HG03442 (cell line): ENCODE results near the gene LEP.
"Not testable (repeated sequence)": the region's sequence is repeated elsewhere in the genome, so short reads cannot be mapped to it uniquely, and the experiment has no call there.

Experiments
- ATAC-seq: cut with Tn5 transposase; IDR thresholded peaks from one replicate; pipeline ENCODE4 v1.9.1; 2021; ENCODE audit warnings: mild to moderate bottlenecking, moderate library complexity; ENCODE audit not compliant: unreplicated experiment

The LEP gene

DNA sequence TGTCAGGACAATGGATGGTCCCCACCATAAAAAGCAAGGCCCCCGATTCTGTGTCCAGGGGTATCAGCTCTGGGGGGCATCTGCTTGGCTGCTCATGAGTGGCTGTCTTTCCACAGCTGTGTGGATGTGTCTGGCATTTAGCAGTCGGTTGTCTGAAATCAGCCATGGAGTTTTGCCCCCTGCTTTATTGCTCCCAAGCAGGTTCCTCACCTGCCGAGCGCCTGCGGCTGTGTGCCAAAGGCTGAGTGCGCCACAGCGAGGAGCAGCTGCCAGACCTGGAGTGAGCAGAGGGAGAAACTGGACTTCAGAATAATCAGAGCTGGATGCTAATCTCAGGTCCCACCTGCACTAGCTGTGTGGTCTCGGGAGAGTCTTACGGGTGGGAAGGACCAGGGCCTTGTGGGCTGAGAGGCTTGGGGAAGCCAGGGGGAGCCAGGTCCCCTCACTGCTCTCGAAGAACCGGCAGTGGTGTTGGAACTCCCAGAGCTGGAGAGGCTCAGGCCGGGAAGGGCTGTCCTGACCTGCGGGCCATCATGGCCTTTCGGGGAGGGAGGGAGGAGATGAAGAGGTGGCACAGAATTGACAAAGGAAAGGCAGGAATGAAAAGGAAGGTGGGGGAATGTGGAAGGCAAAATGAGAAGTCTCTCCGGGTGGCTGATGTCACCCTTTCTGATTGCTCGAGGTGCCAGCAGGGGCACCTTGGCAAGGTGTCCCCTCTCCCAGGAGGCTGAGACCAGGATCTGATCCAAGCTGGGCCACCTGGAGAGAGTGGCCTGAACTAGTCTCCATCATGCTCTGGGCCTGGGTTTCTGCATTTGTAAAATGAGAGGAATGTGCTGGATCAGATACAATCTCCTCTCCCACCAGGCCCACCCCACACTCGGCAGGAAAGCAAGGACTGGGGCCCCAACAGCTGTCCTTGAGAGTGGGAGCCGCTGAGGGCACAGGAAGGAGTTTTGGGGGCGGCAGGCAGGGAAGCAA, 30.2 kb upstream of the LEP start:
- ATAC-seq, result no peak

- no peak for ATAC-seq
Measured at GRCh38 chr7:128211626-128212025, 29.5 kb upstream of the LEP start.

DNA sequence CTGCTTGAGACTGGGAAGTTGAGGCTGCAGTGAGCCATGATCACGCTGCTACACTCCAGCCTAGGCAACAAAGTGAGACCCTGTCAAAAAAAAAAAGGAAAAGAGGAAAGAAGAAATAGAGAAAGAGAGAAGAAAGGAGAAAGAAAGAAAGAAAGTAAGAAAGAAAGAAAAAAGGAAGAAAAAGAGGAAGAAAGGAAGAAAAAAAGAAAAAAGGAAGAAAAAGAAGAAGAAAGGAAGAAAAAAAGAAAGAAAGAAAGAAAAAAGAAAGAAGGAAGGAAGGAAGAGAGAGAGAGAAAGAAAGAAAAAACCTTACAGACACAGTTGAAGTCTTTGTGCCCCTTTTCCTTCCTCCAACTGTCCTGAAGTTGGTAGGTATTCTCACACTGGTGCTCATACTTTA, 26.6 kb upstream of the LEP start:
- ATAC-seq, result no peak

GRCh38 chr7:128215281-128215680, 25.8 kb upstream of the LEP start:
- no peak for ATAC-seq

GRCh38 chr7:128215739-128216138, 25.3 kb upstream of the LEP start:
- no peak for ATAC-seq

DNA sequence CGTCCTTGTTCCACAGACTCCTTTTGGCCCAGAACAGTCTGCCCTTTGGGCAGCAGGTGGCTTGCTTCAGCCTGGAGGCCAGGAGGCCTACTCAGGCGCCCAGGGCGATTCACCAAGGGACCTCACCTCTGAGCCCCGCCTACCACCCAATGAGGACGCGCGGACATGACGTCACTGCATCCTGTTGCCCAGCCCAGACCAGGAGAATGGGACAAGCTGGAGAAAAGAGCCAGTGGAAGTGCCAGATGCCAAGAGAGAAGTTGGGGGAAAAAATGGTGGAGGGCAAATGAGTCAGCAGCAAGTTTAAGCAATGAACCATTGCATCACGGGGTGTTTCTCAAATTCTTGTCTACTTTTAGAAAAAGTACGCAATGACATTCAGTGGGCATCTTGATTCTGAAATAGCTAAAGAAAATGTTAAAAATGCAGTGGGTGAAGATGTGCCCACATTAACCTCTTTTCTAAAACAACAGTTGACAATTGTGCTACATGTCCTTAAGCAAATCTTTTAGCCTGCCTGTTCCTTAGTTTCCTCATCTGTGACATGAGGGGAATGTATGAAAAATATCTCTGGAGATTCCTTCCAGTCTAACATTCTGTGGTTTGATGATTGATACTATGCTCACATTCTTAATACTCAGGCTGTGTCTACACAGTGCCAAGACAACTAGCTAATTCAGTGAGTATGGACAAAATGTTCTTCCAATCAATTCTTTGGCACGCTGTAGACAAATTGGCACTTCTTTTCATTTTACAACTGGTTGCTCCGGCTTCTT, 23.9 kb upstream of the LEP start:
- no peak for ATAC-seq

- no peak for ATAC-seq
Measured at GRCh38 chr7:128217967-128218652, 23.0 kb upstream of the LEP start.

- no peak for ATAC-seq
Measured at GRCh38 chr7:128219636-128220035, 21.4 kb upstream of the LEP start.

DNA sequence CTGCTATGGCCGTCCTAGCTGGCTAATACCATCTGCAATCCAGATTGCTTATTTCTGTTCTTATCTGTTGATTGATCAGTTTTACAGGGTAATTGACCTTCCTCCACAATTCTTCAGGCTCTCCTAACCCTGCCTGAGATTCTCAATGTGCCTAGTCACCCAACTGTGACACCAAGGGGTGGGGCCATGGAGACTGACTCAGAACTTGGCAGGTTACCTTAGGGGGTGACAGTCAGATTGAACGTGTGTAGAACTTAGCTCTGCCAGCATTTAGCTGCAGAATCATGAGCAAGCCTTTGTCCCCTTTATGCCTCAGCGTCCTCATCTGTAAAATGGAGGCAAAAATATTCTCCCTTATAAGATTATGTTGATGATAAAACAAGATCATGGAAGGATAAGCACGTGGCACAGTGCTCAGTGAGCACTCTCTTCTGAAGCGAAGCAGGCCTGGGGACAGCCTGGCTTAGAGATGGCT, 19.1 kb upstream of the LEP start:
- peak; percentile 38 for ATAC-seq

- no peak for ATAC-seq
Measured at GRCh38 chr7:128226132-128226980, 14.7 kb upstream of the LEP start.

- no peak for ATAC-seq
Measured at GRCh38 chr7:128227271-128227670, 13.8 kb upstream of the LEP start.

DNA sequence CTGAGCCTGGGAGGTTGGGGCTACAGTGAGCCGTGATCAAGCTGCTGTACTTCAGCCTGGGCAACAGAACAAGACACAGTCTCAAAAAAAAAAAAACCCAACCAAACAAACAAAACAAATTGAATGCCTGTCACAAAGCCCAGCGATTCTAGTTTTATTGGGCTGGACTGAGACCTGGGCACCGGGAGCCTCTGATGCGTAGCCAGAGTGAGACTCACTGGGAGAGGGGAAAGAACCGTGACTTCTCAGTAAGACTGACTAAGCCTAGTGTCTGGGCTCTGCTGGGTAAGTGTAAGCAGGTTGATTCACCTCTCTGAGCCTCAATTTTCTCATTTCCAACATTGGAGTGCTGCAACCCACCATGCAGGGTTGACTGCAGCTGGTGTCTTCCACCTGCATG, 10.1 kb upstream of the LEP start:
- no peak for ATAC-seq

DNA sequence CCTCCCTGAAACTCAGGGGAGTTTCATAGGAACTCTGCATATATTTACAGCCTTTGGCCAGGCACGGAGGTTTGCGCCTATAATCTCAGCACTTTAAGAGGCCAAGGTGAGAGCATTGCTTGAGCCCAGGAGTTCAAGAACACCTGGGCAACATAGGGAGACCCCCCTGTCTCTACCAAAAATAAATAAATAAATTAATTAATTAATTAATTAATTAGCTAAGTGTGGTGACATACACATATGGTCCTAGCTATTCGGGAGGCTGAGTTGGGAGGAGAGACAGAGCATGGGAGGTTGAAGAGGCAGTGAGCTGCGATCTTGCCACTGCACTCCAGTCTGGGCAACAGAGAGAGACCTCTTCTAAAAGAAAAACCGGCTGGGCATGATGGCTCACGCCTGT, 9.4 kb upstream of the LEP start:
- ATAC-seq, result no peak

- no peak for ATAC-seq
Measured at GRCh38 chr7:128233471-128233870, 7.6 kb upstream of the LEP start.

DNA sequence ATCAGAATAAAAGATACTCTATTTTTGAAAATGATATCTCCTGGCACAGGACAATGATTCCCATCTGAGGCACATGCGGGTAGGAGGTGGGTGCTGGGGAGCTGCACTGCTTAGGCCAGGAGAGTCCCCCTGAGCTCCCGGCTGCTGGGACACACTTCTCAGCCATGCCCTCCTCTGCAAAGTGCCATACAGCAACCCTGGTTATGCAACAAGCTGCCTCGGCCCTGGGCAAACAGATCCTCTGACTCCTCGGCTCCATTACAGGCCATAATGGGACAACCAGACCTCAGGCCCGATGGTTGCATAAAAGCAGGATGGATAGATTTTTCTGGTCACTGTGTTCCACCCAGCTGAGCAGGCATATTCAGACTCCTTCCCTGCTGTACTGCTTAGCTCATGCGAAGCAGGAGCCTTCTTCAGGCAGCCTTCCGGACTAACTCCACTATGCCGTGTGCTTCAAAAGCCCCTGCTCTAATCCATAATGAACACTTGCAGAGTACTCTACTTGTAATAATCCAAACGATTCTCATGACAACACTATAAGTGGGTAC, 6.5 kb upstream of the LEP start:
- no peak for ATAC-seq

DNA sequence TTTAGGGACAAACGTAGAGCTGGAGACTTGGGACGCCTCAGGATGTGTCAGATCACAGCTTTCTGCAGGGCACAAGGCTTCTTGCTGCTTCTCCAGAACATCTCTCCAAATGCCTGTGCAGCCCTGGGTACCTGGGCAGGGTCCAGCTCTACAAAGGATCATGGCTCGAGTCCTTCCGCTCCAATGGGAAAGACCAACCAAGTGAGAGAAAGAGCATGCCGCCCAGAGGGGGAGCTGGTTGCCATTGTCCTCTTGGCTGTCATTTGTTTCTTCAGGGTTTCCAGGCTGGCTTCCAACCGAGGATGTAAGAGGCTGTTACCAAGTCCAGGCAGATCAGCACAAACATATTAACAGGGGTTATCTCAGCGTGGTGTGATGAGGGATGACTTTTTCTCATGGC, 5.6 kb upstream of the LEP start:
- ATAC-seq, result no peak

GRCh38 chr7:128236924-128237586, 4.0 kb upstream of the LEP start:
- ATAC-seq, result peak; percentile 90

DNA sequence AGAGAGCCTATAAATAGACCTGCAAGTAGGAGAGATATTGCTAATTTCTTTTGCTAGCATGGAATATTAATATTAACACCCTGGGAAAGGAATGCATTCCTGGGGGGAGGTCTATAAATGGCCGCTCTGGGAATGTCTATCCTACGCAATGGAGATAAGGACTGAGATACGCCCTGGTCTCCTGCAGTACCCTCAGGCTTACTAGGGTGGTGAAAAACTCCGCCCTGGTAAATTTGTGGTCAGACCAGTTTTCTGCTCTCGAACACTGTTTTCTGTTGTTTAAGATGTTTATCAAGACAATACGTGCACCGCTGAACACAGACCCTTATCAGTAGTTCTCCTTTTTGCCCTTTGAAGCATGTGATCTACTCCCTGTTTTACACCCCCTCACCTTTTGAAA, 1.9 kb upstream of the LEP start:
- ATAC-seq, result not testable (repeated sequence)

DNA sequence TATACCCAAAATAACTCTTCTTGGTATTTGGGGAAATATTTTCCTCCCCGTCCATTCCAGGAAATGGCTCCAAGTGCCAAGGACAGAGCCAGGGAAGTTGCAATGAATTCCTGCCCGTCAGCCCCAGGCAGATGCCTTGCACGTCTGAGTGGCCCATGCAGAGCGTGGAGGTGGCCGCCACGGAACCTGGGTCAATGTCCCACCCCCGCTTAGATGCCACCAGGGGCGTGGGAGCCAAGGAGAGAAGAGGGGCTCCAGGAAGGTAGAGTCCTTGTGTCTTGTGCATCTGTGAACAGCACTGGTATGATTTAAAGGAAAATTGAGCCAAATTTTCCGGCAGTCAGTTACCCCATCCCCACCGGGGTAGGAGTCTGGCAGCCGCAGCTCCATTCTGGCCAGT, 1.6 kb downstream of the LEP start:
- ATAC-seq, result no peak

GRCh38 chr7:128243273-128243672, 2.2 kb downstream of the LEP start:
- no peak for ATAC-seq
